Esophagus muscularis mucosa (tissue), 4 donors: ENCODE results near the gene WAS. TPM values are rescaled to one million over a fixed set of nuclear protein-coding genes. Genes with fewer than 3 reads are reported as not detected.
A peak's percentile ranks its signal among the peaks of the same experiment; 100 is the strongest.

Experiments
- DNase-seq: peaks from one replicate; pipeline ENCODE4 v3.0.0-alpha.2; 2017; ENCODE audit errors: extremely low spot score
- H3K27ac ChIP-seq, 4 donors: fragments of 200-600 bp; sonication (generic); replicated peaks in 1 of 4; 1 replicate in 3 of 4; 2 replicates in 1 of 4; pipeline ENCODE4 v1.5.1; 2016 to 2019; ENCODE audit warnings: mild to moderate bottlenecking in 1 of 4
- H3K27me3 ChIP-seq, 4 donors: fragments of 200-600 bp; sonication (generic); one replicate each; pipeline versions ENCODE4 v1.5.1 to v1.6.0; 2016 to 2019
- H3K36me3 ChIP-seq, 4 donors: fragments of 200-600 bp; sonication (generic); one replicate each; pipeline ENCODE4 v1.5.1; 2016 to 2019
- H3K4me1 ChIP-seq, 4 donors: fragments of 200-600 bp; sonication (generic); one replicate each; pipeline ENCODE4 v1.5.1; 2016 to 2019
- H3K4me3 ChIP-seq, 4 donors: fragments of 200-600 bp; sonication (generic); 1 replicate in 2 of 4; 2 replicates in 2 of 4; pipeline ENCODE4 v1.5.1; 2016 to 2019; ENCODE audit warnings: mild to moderate bottlenecking in 4 of 4, moderate library complexity in 1 of 4
- H3K9me3 ChIP-seq, 4 donors: fragments of 200-600 bp; sonication (generic); 1 replicate in 3 of 4; 2 replicates in 1 of 4; pipeline ENCODE4 v1.5.1; 2016 to 2019
- EP300 ChIP-seq: sonication (generic); formaldehyde crosslinking; IDR thresholded peaks from one replicate; pipeline ENCODE4 v1.6.1; 2017; ENCODE audit warnings: antibody characterized with exemption
- POLR2A ChIP-seq: fragments of 450-650 bp; IDR thresholded peaks from one replicate; pipeline ENCODE4 v1.6.1; 2017; ENCODE audit warnings: antibody characterized with exemption, moderate library complexity, mild to moderate bottlenecking, low read depth
- POLR2AphosphoS5 ChIP-seq, 2 donors: sonication (generic); formaldehyde crosslinking; IDR thresholded peaks; one replicate each; pipeline ENCODE4 v1.6.1; 2017; ENCODE audit warnings: antibody characterized with exemption in 2 of 2
- WGBS: methylation state at CpG from one replicate; pipeline ENCODE4 v1.1.5; 2018; 5-methylcytosine and 5-hydroxymethylcytosine counted together
- intact Hi-C: fragments of 100-400 bp; cut with DNase I; formaldehyde crosslinking; loops from one replicate; pipeline ENCODE4 v1.15.1; 2023
- total RNA-seq, 4 donors: library from RNA; depleted of rRNA; stranded (reverse); fragments of >200 nt; gene quantifications; one replicate each; pipeline versions ENCODE4 v1.1.0 to v1.2.1, GENCODE V29; 2016
- TF ChIP-seq, protein P1 (sequence below), 3 experiments: fragments of 200-600 bp in 2 of 3; fragments of 450-650 bp in 1 of 3; sonication (generic) in 2 of 3; IDR thresholded peaks; one replicate each; pipeline ENCODE4 v1.5.1; 2017 to 2019; ENCODE audit warnings: antibody characterized with exemption in 3 of 3, mild to moderate bottlenecking in 2 of 3, moderate library complexity in 1 of 3

WAS gene
- total RNA-seq, 4 donors from 2014 or later: 3.2 to 9.9 (median 7.5) TPM

DNA sequence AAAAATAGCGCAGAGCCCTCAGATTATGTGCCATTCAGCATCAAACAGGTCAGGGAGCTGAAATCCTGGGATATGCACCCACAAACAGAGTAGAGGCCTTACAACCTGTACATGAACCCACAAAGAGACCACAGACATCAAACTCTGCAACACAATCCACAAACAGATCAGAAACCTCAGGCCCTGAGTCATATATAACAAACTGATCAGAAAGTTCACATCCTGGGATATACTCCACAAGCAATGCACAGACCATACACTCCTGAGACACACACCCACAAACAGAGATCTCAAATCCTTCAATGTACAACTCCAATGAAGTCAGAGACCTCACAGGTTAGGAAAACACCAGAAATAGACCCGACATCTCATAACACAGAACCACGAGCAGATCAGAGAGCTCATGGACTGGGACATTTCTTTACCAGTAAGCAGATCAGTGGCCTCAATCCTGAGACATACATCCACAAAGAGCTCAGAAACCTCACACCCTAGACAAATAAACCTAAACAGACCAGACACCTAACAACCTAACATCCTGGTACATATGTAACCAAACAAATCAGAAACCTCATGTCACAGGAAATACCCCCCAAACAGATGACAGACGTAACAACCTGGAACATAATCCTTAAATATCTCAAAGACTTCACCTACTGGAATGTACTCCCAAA lies 37.1 kb downstream of the WAS start:
- Histone ChIP-seq H3K4me1 (no peaks in the 10 kb centered on the region), H3K4me3 (no peak overlapping the region), H3K27ac (no peak overlapping the region), H3K27me3 (no peaks in the 10 kb centered on the region), H3K36me3 (no peaks in the 10 kb centered on the region), H3K9me3 (no peaks in the 10 kb centered on the region)
- no peak for DNase-seq
- TF ChIP-seq, protein P1, sequence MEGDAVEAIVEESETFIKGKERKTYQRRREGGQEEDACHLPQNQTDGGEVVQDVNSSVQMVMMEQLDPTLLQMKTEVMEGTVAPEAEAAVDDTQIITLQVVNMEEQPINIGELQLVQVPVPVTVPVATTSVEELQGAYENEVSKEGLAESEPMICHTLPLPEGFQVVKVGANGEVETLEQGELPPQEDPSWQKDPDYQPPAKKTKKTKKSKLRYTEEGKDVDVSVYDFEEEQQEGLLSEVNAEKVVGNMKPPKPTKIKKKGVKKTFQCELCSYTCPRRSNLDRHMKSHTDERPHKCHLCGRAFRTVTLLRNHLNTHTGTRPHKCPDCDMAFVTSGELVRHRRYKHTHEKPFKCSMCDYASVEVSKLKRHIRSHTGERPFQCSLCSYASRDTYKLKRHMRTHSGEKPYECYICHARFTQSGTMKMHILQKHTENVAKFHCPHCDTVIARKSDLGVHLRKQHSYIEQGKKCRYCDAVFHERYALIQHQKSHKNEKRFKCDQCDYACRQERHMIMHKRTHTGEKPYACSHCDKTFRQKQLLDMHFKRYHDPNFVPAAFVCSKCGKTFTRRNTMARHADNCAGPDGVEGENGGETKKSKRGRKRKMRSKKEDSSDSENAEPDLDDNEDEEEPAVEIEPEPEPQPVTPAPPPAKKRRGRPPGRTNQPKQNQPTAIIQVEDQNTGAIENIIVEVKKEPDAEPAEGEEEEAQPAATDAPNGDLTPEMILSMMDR (IDR thresholded peaks at IDR 0.05): no peak
- TF ChIP-seq EP300: no peak
- TF ChIP-seq POLR2A: no peak
- TF ChIP-seq POLR2AphosphoS5 (IDR thresholded peaks at IDR 0.05): no peak
- intact Hi-C loops: no loop called here
- WGBS: 57% methylated on average over 3 of the region's 4 CpGs

DNA sequence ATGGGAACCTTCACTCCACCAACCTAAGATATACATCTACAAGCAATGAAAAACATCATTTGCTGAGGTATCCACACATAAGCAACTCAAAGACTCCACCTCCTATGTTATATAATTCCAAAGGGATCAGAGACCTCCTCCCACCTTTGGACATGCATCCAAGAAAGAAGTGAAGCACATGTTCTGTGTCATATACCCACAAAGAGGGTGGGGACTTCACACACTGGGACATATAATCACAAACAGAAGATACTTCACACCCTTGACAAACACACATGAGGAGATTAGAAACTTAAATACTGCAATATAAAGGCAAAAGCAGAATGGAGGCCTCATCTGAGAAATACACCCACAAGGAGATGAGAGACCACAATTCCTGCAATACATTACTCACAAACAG lies 38.3 kb downstream of the WAS start:
- no peaks in the 10 kb centered on the region for H3K36me3 ChIP-seq
- intact Hi-C loops: no loop called here
- no peaks in the 10 kb centered on the region for H3K27me3 ChIP-seq
- TF ChIP-seq POLR2A (no peak), EP300 (no peak), POLR2AphosphoS5 (IDR thresholded peaks at IDR 0.05) (no peak)
- TF ChIP-seq, protein P1 (IDR thresholded peaks at IDR 0.05): no peak
- H3K4me3 ChIP-seq: no peak overlapping the region
- no peak for DNase-seq
- no peaks in the 10 kb centered on the region for H3K9me3 ChIP-seq
- H3K27ac ChIP-seq: no peak overlapping the region
- H3K4me1 ChIP-seq: no peaks in the 10 kb centered on the region

DNA sequence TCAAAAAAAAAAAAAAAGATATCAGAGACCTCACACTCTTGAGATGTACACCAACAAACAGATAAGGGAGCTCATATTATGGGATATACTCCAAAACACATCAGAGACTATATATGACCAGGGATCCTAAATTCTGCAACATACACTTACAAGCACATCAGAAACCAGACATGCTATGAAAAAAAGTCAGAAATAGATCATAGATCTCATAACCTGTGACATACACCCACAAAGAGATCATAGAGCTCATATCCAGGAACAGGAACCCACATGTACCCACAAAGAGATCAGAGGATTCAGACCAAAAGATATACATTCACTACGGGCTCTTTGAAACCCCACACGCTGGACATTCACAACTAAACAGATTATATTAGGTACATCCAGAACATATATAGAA lies 43.0 kb downstream of the WAS start:
- TF ChIP-seq POLR2AphosphoS5 (IDR thresholded peaks at IDR 0.05) (no peak), POLR2A (no peak), EP300 (no peak)
- TF ChIP-seq, protein P1 (IDR thresholded peaks at IDR 0.05): no peak
- Histone ChIP-seq H3K36me3 (no peaks in the 10 kb centered on the region), H3K4me1 (no peaks in the 10 kb centered on the region), H3K27me3 (no peaks in the 10 kb centered on the region), H3K4me3 (no peak overlapping the region), H3K9me3 (no peaks in the 10 kb centered on the region), H3K27ac (no peak overlapping the region)
- no peak for DNase-seq
- 76% methylated on average over 2 of the region's 2 CpGs for WGBS
- intact Hi-C loops: no loop called here

DNA sequence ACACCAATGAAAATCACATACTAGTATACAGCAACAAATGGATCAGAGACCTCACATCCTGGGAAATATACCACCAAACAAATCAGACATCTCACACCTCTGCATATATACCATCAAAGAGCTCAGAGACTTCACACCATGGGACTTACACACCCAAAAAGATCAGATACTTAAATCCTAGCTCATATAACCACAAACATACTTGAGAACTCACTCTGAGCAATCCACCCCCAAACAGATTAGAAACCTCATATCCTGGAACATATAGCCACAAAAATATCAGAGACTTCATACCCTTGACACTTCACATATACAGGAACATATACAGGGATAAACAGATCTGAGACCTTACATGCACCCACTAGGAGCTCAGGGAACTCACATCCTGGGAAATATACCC lies 45.1 kb downstream of the WAS start:
- no peaks in the 10 kb centered on the region for H3K4me1 ChIP-seq
- H3K27ac ChIP-seq: no peak overlapping the region
- H3K4me3 ChIP-seq: no peak overlapping the region
- TF ChIP-seq POLR2AphosphoS5 (IDR thresholded peaks at IDR 0.05): no peak
- no peak for TF ChIP-seq EP300
- no peak for TF ChIP-seq POLR2A
- TF ChIP-seq, protein P1 (IDR thresholded peaks at IDR 0.05): no peak
- intact Hi-C loops: no loop called here
- H3K27me3 ChIP-seq: no peaks in the 10 kb centered on the region
- no peaks in the 10 kb centered on the region for H3K36me3 ChIP-seq
- H3K9me3 ChIP-seq: no peaks in the 10 kb centered on the region
- no peak for DNase-seq

DNA sequence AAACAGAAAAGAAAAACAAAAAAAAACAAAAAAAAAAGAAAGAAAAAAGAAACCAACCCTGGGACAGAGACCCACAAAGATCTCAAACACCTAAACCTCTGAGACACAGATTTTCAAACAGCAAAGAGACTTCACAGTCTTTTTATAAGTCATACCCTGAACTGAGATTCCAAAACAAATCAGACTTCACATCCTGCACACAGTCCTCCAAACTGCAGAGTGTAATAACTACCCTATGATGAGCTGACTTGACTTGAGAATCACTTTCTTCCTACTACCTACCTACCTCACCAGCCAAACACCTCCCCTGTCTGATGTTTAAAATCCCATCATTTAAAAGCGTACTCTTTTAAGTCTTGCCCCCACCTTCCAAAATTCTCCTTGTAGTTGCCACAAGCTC lies 52.7 kb downstream of the WAS start:
- peak overlapping the region in 1 of 4 donors; percentile 57 for H3K4me3 ChIP-seq
- H3K27ac ChIP-seq: no peak overlapping the region
- H3K36me3 ChIP-seq: no peaks in the 10 kb centered on the region
- H3K9me3 ChIP-seq: no peaks in the 10 kb centered on the region
- TF ChIP-seq POLR2A (no peak), POLR2AphosphoS5 (IDR thresholded peaks at IDR 0.05) (no peak), EP300 (no peak)
- TF ChIP-seq, protein P1 (IDR thresholded peaks at IDR 0.05): no peak
- intact Hi-C loops: loop anchor here (2.0 kb wide), 1 partner anchor 66 kb away; the partner anchor contains the start of gene HDAC6
- peaks cover 0 to 7% (median 4%) of the 10 kb centered on the region in 4 donors for H3K4me1 ChIP-seq
- no peaks in the 10 kb centered on the region for H3K27me3 ChIP-seq
- 84% methylated on average over 1 of the region's 1 CpG for WGBS
- DNase-seq: no peak
